ENCODE results near the gene GPR12.

The GPR12 gene, protein sequence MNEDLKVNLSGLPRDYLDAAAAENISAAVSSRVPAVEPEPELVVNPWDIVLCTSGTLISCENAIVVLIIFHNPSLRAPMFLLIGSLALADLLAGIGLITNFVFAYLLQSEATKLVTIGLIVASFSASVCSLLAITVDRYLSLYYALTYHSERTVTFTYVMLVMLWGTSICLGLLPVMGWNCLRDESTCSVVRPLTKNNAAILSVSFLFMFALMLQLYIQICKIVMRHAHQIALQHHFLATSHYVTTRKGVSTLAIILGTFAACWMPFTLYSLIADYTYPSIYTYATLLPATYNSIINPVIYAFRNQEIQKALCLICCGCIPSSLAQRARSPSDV

DNA sequence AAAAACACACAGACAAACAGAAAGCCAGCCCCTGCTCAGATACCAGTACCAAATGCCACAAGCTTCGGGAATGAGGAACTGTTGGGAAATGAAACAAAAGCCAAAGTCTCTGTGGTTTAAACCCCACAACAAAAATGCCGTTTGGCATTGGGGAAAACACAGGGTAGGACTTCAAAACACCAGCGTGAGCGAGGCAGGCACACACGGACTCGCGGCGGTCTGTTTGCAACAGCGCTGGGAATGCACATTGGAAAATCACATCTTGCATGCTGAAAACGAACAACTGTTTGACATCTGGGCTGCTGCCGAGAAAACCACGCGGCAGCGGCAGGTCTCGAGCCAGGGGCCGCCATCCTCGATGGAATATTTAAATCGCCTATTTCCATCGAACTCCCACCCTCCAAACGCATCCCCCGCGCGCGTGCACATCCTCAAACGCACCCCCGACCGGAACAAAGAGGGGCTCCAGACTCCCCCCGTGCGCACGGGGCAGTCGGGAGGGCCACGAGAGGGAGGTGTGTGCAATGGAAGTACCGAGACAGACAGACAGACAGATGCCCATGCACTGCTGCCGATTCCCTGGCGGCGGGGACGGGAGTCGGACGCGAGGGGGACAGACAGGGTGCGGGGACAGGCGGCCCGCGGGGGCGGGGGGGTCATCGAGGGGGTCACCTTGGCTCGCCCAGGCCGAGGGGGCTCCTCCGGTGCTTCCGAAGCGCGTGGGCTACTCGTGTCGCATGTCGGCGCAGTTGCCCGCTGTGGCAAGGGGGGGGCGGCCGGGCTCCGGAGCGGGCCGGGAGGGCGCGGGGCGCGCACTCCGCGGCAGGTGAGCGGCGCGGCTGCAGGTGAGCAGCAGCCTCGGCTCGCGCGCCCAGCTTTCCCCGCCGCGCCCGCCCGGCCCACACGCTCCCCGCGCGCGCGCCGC, at the start of gene GPR12:
TSS of gene GPR12 (minus strand) at position 880 of the 925 bp plus-strand sequence. CDS start 959 bp downstream, outside the sequence.
- DNase-seq, result no peak

DNA sequence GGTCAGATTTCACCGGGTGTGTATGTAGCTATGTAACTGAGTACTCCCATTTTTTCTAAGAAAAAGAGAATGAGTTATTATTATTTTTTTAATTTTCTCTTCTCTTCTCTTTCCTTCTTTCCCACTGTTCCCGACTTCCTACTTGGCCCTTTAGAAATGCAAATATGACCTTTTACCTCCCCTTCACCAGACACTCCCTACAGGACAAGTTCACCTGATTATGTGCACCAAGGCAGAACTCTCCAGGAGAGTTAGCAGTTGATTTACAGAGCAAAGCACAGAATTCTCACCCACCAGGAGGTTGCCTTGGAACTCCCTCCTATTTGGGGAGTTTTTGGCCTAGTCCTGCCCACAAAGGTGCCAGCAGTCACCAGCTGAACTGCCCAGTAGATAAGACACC, 49.5 kb upstream of the GPR12 start:
- DNase-seq, result no peak

DNA sequence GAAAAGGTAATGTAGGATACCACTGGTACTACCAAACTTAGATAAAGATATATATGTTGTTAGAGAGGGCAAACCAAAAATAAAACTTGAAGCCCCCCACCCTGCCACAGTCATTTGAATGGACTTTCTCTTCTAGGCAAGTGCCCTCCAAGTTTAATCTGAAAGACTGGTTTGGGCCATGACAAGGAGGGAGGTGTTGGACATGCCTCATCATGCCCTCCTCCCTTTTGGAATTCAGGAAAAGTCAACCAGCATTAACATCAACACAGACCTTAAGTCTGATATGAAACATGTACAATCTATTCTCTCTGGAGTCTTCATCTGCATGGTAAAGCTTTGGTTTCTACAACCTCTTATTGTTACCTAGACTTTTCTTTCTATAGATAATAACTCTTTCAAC, 46.3 kb upstream of the GPR12 start:
- DNase-seq, result no peak

DNA sequence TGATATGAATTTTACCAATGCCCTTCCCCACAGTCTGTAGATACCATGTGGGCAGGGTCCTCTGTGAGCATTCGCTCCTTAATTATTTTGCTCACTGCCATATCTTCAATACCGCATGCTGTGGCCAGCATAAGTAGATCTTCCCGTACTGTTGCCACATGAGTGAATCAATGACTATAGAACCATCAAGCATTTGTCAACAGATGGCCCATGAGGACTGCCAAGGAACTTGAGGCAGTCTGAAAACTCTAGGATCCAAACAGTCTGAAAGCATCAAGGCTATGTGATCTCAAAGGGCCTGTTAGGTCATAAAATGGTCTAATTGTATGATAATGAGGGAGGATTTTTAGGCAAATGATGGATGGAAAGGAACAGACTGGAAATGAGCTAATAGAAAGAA, 27.4 kb upstream of the GPR12 start:
- no peak for DNase-seq

DNA sequence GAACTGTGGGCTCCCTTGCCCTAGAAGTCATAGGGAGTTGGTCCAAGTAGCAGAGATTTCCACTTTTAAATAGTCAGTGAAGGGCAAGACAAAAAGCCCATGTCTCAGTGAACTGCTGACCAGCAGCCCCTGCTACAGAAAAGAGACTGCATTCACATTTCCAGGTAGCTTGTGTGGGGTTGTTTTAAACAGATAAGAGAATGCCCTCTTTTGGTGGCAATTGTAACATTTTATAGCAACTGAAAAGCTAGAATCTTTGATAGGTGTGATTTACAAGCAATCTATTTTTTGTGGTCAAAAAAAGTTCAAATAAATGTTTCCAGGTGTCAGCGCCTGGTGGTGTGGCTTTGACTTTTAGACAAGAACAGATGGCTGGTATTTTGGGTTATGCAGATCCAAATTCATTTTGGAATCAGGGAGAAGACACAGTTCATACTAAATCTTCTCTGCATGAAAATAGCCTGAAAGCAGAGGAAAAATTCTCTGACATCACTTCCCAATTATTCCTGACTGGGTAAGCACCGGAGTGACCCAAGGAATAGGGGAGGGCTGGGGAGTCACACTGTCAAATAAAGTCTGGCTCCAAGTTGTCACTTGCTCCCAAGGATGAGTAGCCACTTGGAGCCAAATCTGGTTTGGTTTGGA, 26.2 kb upstream of the GPR12 start:
- DNase-seq, result no peak

DNA sequence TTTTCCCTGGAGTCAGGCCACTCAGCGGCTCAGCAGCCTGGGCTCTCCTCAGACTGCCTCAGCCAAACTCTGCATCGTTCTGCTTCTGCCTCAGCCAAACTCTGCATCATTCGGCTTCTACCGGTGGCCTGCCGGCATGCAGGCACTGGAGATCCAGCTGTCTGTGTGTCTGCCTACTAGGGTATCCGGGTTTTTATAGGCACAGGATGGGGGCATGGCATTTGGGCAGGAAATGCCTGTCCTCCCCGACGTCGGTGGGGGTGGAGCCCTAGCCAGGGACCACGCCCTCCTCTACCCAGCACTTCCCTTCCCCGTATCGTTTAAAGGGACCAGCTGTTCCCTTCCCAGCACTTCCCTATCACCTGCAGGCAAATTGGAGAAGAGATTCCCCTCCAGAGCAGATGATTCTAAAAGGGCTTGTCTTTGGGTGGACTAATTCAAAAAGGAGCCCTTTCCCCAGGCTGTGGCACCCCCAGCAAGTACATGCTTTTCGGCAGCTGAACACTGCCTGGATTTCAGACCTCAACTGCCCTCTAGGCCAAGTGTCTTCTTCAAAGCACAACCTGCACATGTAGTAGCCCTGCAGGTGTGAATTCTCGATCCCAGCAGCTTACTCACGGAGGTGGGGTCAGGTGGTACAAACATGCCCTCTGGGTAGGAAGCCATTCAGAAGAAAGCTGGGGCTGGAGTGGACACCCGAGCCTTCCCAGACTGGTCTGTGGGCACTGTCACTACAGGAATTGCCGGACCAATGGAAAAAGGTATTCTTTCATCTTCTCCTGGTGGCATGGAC, 25.4 kb upstream of the GPR12 start:
- peak; percentile 12 to 33 for DNase-seq

DNA sequence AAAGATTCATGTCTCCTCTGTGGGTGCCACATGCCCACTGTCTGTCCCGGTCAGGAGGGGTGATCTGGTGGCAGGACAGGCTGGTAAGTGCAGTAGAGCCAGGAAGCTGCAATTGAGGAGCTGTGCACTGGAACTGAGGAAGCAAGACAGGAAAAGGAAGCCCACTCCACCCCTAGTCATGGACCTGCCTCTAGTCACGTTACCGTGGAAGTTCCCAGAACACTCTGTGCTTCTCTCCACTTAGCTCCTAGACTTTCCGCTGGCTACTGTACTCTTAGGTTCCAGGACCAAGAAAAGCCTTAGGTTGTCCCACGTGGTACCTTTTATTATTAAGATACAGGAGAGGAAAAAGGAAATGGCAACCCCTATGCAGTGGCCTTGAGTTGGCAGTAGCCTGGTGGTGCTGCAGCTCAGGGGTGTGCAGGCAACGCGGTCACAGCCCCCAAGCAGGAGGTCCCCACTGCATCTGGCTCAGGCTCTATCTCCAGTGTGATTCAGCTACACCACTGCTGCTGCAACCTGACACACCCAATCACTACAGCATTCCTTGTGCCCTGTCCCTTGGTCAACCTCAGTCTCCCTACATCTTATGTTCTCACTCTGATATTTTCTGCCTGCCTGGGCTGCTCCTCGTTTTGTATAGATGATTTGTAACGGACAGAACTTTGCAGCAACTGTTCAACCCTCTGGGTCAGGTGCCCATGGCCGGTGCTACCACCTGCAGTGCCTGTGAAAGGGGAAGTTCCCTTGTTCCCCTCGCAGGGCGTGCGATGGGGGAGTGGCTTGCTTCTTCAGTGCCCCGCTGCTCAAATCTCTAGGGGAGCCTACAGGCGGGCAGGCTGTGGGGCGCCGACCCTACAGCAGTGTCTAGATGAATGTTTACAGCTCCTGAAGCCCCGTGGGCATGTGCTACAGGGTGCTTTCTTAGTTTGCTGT, 24.4 kb upstream of the GPR12 start:
- DNase-seq, result no peak

DNA sequence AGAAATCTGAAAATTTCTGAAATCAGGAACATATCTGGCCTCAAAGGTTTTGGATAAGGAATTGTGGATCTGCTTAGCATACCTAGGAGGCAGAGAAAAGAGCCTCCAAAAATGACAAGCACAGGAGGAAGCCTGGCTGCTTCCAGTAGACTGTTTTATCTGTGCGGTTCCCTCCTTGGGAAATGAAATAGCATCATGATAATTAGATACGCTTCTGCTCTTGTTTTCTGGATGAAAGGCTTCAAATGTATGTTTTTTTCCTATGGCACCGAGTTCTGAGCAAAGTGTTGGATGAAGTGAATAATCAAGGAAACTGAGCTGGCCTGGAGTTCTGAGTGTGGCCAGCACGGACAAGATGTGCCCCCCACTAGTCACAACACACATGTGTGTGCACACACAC, 19.8 kb upstream of the GPR12 start:
- DNase-seq, result no peak

DNA sequence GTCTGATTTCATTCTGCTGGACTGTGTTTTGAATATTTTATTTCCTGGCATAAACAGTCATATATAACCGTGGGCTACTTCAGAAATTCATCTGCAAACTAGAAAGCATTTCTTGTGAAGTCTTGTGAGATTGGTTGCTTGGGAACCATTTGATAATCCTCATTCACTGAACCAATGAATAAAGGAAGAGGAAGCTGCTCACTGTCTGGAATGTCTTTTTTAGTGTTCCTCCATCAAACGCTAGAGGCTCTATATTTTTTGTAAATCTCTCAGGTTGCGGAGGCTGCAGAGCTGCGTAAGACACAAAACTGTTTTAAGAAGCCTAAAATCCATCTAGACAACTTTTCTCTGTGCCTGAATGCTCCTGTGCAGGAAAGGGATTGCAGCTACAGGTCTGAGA, 18.7 kb upstream of the GPR12 start:
- DNase-seq, result no peak

DNA sequence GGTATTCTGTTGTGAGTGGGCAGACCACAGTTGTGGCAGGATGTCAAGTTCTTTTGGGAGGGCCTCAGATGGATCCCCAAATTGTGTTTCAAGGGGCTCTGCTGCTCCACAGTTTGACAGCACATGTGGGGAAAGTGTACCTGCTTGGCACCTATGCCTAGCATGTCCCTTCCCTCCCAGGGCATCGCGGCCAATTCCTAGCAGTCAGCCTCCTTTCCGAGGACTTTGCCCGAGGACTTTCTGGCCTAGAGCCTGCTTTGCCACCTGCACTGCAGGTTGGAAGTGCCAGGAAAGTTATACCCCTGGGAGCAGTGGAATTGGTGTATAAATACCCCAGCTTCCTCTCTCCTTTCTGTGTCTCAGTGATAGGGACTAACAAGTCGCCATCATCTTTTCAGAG, 11.9 kb upstream of the GPR12 start:
- no peak for DNase-seq

DNA sequence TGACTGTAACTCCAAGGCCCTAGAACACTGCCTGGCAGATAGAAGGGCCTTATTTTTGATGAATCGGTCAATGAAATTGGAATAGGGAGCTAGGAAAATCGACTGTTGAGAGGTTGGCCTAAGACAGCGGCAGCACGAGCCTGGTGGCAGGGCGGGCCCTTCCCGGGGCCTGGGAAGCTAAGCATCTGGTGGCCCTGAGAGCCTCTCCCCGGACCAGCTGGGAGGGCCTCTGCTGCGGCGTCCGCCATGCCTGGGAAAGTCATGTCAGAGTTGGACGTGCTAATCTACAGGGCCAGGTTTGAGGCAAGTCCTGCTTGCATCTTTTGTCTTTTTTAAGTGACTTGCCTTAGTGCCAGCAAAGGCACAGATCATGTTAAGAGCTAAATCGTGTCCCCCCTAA, 11.2 kb upstream of the GPR12 start:
- DNase-seq, result no peak

DNA sequence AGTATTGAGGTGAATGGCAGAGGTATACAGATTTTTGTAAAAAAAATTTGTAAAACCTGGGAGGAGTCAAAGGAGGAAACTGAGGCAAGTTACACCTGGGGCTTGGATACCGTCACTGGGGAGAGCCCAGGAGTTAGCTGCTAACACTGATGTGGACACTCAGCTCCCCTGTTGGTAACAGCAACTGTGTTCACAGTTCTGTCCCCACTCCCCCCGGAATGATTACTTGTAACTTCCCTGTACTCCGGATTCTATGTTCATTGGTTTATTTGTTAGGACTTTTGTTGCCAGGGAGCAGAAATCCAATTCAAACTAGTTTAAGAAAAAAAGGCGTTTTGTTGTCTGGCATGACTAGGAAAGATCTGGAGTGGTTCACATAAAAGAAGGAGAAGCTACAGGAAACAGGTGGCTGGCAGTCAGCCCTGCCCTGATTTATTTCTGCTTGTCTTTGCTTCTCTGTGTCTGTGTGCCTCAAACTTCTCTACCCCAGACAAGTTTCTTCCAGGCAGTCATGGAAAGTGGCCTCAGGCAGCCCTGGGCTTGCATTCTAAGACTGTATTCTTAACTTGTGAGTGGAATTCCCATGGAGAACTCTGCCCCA, 2.3 kb upstream of the GPR12 start:
- no peak for DNase-seq

DNA sequence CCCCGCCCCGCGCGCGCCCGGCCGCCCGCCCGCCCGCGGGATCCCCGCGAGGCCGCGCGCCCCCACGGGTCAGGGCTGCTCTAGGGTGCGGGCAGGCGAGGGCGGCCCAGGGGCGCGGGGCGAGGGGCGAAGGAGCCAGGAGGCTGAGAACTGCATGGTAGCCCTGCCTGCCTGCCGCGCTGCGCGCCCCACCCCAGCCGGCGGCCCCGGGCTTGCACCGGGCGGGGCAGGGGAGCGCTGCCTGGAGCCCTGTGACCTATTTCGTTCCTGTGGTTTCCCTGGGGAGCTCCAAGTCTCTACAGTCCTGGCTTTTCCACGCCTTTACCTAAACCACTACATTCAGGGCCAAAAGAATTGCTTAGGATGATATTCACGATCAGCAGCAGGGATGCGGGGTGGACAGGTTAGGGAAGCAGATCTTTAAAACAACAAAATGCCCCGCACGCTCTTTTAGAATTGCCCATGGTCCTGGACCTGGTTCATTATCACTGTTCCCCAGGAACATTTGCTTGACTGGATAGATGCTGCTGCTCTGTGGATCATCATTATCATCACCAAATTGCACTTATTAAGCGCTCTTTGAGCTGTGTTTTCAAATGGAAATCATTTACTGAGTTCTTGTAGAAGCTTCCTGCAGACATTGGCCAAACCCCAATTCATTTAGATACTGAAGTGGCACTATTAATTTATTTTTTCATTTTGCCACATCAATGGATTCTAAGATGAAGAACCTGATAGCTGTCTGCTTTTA, 421 bp upstream of the GPR12 start:
- no peak for DNase-seq

DNA sequence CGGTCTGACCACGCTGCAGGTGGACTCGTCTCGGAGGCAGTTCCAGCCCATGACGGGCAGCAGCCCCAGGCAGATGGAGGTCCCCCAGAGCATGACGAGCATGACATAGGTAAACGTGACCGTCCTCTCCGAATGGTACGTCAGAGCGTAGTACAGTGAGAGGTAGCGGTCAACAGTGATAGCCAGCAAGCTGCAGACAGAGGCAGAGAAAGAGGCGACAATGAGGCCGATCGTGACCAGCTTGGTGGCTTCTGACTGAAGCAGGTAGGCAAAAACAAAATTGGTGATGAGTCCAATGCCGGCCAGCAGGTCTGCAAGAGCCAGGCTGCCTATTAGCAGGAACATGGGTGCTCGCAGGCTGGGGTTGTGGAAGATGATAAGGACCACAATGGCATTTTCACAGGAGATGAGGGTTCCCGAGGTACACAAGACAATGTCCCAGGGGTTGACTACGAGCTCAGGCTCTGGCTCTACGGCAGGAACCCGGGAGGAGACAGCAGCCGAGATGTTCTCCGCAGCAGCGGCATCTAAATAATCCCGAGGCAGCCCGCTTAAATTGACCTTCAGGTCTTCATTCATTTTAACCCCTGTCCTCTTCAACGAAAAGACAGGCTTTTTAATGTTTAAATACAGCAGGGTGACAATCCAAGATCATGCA, 1.2 kb downstream of the GPR12 start:
- DNase-seq, result no peak

DNA sequence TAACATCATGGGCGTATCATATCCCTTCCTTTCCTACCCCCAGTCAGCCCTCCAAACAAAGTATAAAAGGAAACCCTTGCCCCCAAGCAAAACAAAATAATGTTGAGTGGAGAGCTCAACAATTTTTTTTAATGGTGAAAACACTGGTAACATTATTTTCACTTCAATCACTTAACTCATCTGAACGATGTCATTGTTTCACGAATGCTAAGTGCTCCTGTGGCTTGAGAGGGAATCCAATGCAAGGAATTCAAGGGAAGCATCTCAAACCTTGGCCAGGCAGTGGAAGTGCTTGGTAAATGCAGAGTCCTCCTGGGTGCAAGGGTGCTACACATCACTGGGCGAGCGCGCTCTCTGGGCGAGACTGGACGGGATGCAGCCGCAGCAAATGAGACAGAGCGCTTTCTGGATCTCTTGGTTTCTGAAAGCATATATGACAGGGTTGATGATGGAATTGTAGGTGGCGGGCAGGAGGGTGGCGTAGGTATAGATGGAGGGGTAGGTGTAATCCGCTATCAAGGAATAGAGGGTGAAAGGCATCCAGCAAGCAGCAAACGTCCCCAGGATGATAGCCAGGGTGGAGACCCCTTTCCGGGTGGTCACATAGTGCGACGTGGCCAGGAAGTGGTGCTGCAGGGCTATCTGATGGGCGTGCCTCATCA, 2.0 kb downstream of the GPR12 start:
- DNase-seq, result no peak

DNA sequence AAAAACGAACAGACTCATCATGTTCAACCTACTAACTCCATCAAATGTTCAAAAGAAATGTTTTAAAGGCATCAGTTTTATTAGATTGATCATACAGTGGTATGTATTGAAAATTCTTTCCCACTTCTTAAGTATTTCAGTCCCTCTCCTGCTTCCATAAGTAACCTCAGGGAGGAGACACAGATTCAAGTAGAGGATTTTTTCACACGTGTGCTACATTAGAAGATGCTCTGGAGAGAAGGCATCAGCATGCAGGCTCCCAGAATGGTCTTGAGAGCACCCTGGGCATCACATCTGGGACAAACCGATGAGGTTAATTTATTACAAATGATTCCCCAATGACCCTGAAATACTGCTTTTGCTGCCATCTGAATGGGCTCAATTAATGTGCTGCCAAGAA, 3.6 kb downstream of the GPR12 start:
- DNase-seq, result no peak

DNA sequence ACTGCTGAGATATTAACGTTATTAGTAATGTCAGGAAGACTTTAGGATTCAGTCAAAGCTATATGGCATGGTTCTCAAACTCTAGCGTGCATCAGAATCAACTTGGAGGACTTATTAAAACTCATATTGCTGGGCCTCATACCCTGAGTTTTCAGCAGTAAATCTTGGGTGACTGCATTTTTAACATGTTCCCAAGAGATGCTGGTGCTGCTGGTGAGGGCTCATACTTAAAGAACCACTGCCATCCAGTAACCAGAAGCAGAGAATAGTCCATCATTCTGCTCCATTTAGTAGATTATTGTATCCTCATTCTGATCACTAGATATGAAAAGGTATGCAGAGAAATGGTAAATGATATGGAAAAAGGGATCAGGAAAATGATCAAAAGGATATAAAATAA, 7.9 kb downstream of the GPR12 start:
- no peak for DNase-seq

DNA sequence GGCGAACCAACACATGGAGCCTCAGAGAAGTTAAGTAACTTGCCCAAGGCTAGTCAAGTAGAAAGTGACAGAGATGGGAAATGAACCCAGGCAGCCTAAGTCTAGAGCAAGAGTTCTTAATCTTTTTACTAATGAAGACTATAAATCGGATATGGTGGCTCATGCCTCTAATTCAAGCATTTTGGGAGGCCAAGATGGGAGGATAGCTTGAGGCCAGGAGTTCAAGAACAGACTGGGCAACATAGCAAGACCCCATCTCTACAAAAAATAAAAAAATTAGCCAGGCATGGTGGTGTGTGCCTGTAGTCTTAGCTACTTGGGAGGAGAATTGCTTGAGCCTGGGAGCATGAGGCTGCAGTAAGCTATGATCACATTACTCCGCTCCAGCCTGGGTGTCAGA, 10.7 kb downstream of the GPR12 start:
- no peak for DNase-seq

DNA sequence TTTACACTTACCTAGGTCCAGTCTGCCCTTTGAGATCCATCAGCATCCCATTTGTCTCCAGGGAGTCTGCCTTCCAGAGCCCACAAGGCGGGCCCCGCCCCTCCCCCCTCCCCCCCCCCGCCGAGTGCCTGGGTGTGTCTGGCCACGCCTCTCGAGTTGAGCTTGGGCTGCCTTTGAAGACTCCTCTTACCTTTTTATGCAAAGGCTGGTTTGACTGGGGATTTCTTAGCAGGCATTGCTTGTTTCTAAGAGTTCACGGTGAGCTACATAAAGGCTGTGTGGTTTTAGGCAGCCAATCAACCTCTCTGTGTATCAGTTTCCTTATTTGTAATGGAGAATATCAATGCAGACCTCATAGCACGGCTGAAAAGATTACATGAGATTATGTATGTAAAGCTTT, 11.3 kb downstream of the GPR12 start:
- no peak for DNase-seq
